DND-41 (cell line): ENCODE measurements around the gene MSRB3.

Source experiments
- ATAC-seq: fragments of 200-7000 bp; cut with Tn5 transposase; 3 replicates; pipeline ENCODE4 v1.9.1; 2021; ENCODE audit warnings: low read depth; ENCODE audit not compliant: insufficient read depth
- DNase-seq: peaks from one replicate; pipeline ENCODE4 v3.0.0-alpha.2; 2020
- H2AFZ ChIP-seq: 2 replicates; pipeline ENCODE4 v1.6.0; 2012; ENCODE audit warnings: low read depth, low read length
- H3K27ac ChIP-seq: 2 replicates; pipeline ENCODE4 v1.5.1; 2012; ENCODE audit warnings: low read length, inconsistent platforms
- H3K27me3 ChIP-seq: fragments of 200-600 bp; sonication (generic); 2 replicates; pipeline ENCODE4 v1.6.0; 2012; ENCODE audit warnings: low read length, mild to moderate bottlenecking, inconsistent platforms; ENCODE audit not compliant: insufficient read depth, poor library complexity
- H3K36me3 ChIP-seq: 2 replicates; pipeline ENCODE4 v1.5.1; 2012; ENCODE audit warnings: low read length, inconsistent platforms; ENCODE audit not compliant: insufficient read depth
- H3K4me1 ChIP-seq: 2 replicates; pipeline ENCODE4 v1.5.1; 2012; ENCODE audit warnings: mild to moderate bottlenecking, low read length; ENCODE audit not compliant: insufficient read depth
- H3K4me2 ChIP-seq: 2 replicates; pipeline ENCODE4 v1.6.0; 2012; ENCODE audit warnings: mild to moderate bottlenecking, moderate library complexity, low read length, inconsistent platforms; ENCODE audit not compliant: insufficient read depth
- H3K4me3 ChIP-seq, 2 experiments: fragments of 200-600 bp in 1 of 2; shearing (Covaris generic) in 1 of 2; 2 replicates each; pipeline ENCODE4 v1.5.1; 2012 to 2016; ENCODE audit warnings: inconsistent platforms in 2 of 2, low read length in 2 of 2, mild to moderate bottlenecking in 2 of 2, low read depth in 1 of 2, moderate library complexity in 1 of 2
- H3K79me2 ChIP-seq: 2 replicates; pipeline ENCODE4 v1.6.0; 2012; ENCODE audit warnings: low read length, inconsistent platforms; ENCODE audit not compliant: insufficient read depth
- H3K9ac ChIP-seq: 2 replicates; pipeline ENCODE4 v1.6.0; 2012; ENCODE audit warnings: low read depth, mild to moderate bottlenecking, inconsistent platforms, low read length, moderate library complexity
- H3K9me3 ChIP-seq: 2 replicates; pipeline ENCODE4 v1.5.1; 2012; ENCODE audit warnings: low read length, moderate library complexity, mild to moderate bottlenecking, inconsistent platforms; ENCODE audit not compliant: insufficient read depth, severe bottlenecking
- H4K20me1 ChIP-seq: 2 replicates; pipeline ENCODE4 v1.6.0; 2012; ENCODE audit warnings: low read length; ENCODE audit not compliant: insufficient read depth
- EZH2 ChIP-seq: IDR thresholded peaks from 3 replicates; pipeline ENCODE4 v1.6.1; 2012; ENCODE audit warnings: borderline replicate concordance, low read depth, mild to moderate bottlenecking, moderate library complexity, low read length, inconsistent platforms; ENCODE audit not compliant: severe bottlenecking
- TF ChIP-seq, protein P1 (sequence below): IDR thresholded peaks from 2 replicates; pipeline ENCODE4 v1.5.1; 2012; ENCODE audit warnings: borderline replicate concordance, low read length, moderate library complexity, mild to moderate bottlenecking; ENCODE audit not compliant: poor library complexity, severe bottlenecking; ENCODE audit errors: extremely low read depth

Gene MSRB3

DNA sequence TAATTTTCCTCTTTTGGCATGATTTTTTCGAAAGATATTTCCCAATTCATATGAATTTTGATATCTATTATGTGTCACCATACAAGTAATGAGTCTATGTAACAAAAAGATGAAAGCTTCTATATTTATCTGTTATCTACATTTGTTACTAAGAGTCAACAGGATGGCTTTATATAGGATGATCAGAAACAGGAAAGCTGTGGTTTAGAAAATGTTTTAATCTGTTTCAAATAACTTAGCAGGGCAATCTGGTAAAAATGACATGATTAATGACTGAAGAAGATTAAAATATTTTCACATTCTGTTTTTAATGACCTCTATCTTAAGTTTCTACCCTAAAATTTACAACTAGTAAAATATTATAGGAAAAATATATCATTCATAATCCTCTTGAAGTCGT lies 105.8 kb downstream of the MSRB3 start:
- no peak overlapping the region for H3K4me3 ChIP-seq
- H3K4me1 ChIP-seq = no peaks in the 10 kb centered on the region
- no peaks in the 10 kb centered on the region for H3K9me3 ChIP-seq
- no peaks in the 10 kb centered on the region for H3K79me2 ChIP-seq
- H3K36me3 ChIP-seq = no peaks in the 10 kb centered on the region
- H3K27me3 ChIP-seq = no peaks in the 10 kb centered on the region
- no peak overlapping the region for H3K9ac ChIP-seq
- TF ChIP-seq, protein P1, sequence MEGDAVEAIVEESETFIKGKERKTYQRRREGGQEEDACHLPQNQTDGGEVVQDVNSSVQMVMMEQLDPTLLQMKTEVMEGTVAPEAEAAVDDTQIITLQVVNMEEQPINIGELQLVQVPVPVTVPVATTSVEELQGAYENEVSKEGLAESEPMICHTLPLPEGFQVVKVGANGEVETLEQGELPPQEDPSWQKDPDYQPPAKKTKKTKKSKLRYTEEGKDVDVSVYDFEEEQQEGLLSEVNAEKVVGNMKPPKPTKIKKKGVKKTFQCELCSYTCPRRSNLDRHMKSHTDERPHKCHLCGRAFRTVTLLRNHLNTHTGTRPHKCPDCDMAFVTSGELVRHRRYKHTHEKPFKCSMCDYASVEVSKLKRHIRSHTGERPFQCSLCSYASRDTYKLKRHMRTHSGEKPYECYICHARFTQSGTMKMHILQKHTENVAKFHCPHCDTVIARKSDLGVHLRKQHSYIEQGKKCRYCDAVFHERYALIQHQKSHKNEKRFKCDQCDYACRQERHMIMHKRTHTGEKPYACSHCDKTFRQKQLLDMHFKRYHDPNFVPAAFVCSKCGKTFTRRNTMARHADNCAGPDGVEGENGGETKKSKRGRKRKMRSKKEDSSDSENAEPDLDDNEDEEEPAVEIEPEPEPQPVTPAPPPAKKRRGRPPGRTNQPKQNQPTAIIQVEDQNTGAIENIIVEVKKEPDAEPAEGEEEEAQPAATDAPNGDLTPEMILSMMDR = no peak
- TF ChIP-seq EZH2 = no peak
- no peak overlapping the region for H2AFZ ChIP-seq
- no peaks in the 10 kb centered on the region for H4K20me1 ChIP-seq
- no peak overlapping the region for H3K27ac ChIP-seq
- no peak for ATAC-seq
- H3K4me2 ChIP-seq = no peak overlapping the region
- no peak for DNase-seq

DNA sequence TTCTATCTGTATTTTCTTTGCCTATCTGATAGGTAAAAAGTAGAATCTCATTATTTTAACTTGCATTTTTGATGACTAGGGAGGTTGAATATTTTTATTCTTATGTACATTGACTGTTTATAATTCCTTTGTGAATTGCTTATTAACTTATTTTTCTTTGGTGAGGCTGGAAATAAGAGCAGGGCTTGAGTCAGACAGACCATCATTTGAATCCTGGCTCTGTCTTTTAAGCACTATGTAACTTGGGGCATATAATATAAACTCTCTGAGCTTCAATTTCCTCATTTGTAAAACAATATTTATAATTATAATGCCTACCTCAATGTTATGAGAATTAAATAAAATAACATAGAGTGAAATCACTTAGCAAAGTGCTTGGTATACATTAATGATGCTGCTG lies 108.9 kb downstream of the MSRB3 start:
- H3K9ac ChIP-seq = no peak overlapping the region
- no peak for TF ChIP-seq EZH2
- TF ChIP-seq, protein P1 = no peak
- no peak for ATAC-seq

DNA sequence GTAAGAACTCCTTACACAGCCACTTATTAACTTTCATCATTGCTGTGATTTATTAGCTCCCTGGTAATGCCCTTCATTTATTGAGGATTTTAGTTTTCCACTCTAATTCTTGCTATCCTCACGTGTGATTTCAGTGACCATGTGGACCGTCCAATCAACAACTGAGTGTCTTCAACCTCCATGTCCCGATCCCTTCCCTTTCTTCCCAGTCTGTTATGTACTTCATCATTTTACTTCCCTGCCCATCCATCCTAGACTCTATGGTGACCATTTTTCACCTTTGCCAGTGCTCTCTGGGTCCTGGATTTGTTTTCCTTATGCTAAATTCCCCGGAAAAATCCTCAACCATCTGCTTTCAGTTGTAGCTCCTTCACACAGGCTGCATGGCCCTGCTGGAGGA lies 111.0 kb downstream of the MSRB3 start:
- DNase-seq = no peak
- no peak for TF ChIP-seq EZH2
- TF ChIP-seq, protein P1 = no peak
- Histone ChIP-seq H3K27ac (no peak overlapping the region), H3K36me3 (no peaks in the 10 kb centered on the region), H3K4me3 (no peak overlapping the region), H3K9me3 (no peaks in the 10 kb centered on the region), H3K9ac (no peak overlapping the region), H3K27me3 (no peaks in the 10 kb centered on the region), H4K20me1 (no peaks in the 10 kb centered on the region), H2AFZ (no peak overlapping the region), H3K79me2 (no peaks in the 10 kb centered on the region), H3K4me2 (no peak overlapping the region), H3K4me1 (no peaks in the 10 kb centered on the region)
- ATAC-seq = no peak

More for the DNA sequence above, 108.9 kb downstream of the MSRB3 start:
- no peaks in the 10 kb centered on the region for H3K79me2 ChIP-seq
- no peak for DNase-seq
- H3K4me1 ChIP-seq = no peaks in the 10 kb centered on the region
- H3K36me3 ChIP-seq = no peaks in the 10 kb centered on the region
- no peaks in the 10 kb centered on the region for H3K27me3 ChIP-seq
- no peak overlapping the region for H3K4me2 ChIP-seq
- H4K20me1 ChIP-seq = no peaks in the 10 kb centered on the region
- H2AFZ ChIP-seq = no peak overlapping the region
- no peak overlapping the region for H3K4me3 ChIP-seq
- no peaks in the 10 kb centered on the region for H3K9me3 ChIP-seq
- no peak overlapping the region for H3K27ac ChIP-seq

DNA sequence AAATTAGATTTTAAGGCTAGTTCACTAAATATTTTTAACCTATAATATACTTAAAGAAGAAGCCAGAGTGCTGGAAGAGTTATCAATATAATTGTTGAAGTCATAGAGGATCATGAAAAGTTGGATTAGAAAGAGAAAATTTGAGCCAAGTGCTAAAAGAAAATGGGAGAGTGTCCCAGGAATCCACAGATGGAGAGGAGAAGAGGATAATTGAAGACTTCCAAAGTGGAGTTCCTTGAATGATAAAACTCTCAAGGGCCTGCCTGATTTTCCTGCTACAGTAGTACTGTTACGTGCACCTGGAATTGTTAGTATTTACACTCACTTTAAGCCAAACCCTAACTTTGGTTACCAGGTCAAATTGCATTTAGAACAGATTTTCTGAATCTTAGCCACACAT lies 113.2 kb downstream of the MSRB3 start:
- H2AFZ ChIP-seq = no peak overlapping the region
- no peaks in the 10 kb centered on the region for H3K9me3 ChIP-seq
- H3K4me3 ChIP-seq = no peak overlapping the region
- no peaks in the 10 kb centered on the region for H3K36me3 ChIP-seq
- H3K27me3 ChIP-seq = no peaks in the 10 kb centered on the region
- no peak overlapping the region for H3K27ac ChIP-seq
- H4K20me1 ChIP-seq = no peaks in the 10 kb centered on the region
- H3K4me1 ChIP-seq = no peaks in the 10 kb centered on the region
- H3K9ac ChIP-seq = no peak overlapping the region
- TF ChIP-seq EZH2 = no peak
- TF ChIP-seq, protein P1 = no peak
- ATAC-seq (no peak), DNase-seq (no peak)
- H3K79me2 ChIP-seq = no peaks in the 10 kb centered on the region
- H3K4me2 ChIP-seq = no peak overlapping the region
